ENCODE results near the gene SREBF2.

Gene SREBF2

GRCh38 chr22:41907436-41908401 lies 74.8 kb downstream of the SREBF2 start:
- DNase-seq (ENCODE audit: low read depth) = no peak
- no peak for TF ChIP-seq CTCF (IDR thresholded peaks at IDR 0.05; ENCODE audit: low read depth, low read length, missing control alignments)

GRCh38 chr22:41908411-41909309 lies 75.8 kb downstream of the SREBF2 start:
- no peak overlapping the region for H3K4me3 ChIP-seq (ENCODE audit: low read depth, low read length)
- DNase-seq (ENCODE audit: low read depth) = no peak
- TF ChIP-seq CTCF (IDR thresholded peaks at IDR 0.05; ENCODE audit: low read depth, low read length, missing control alignments) = no peak

More at GRCh38 chr22:41907436-41908401, 74.8 kb downstream of the SREBF2 start:
- no peak overlapping the region for H3K4me3 ChIP-seq (ENCODE audit: low read depth, low read length)

- H3K4me3 ChIP-seq (ENCODE audit: low read depth, low read length) = no peak overlapping the region
- DNase-seq (ENCODE audit: low read depth) = no peak
- TF ChIP-seq CTCF (IDR thresholded peaks at IDR 0.05; ENCODE audit: low read depth, low read length, missing control alignments) = no peak
Observed at GRCh38 chr22:41909310-41910049, 76.6 kb downstream of the SREBF2 start.

- no peak for TF ChIP-seq CTCF (IDR thresholded peaks at IDR 0.05; ENCODE audit: low read depth, low read length, missing control alignments)
Observed at GRCh38 chr22:41910050-41911000, 77.4 kb downstream of the SREBF2 start.

GRCh38 chr22:41911001-41911611 lies 78.2 kb downstream of the SREBF2 start:
- DNase-seq (ENCODE audit: low read depth) = no peak
- no peak for TF ChIP-seq CTCF (IDR thresholded peaks at IDR 0.05; ENCODE audit: low read depth, low read length, missing control alignments)
- peak overlapping the region; percentile 22; the same call in 1 of the 2 replicates for H3K4me3 ChIP-seq (ENCODE audit: low read depth, low read length)

More at GRCh38 chr22:41910050-41911000, 77.4 kb downstream of the SREBF2 start:
- peak overlapping the region; percentile 22; the same call in 1 of the 2 replicates for H3K4me3 ChIP-seq (ENCODE audit: low read depth, low read length)
- DNase-seq (ENCODE audit: low read depth) = no peak
